NCI-H2107 (cell line): ENCODE data around the gene CCNO.

Experiments used
- DNase-seq: peaks from one replicate; lab custom pipeline; 2025; lab: John Stamatoyannopoulos, UW

CCNO gene

GRCh38 chr5:55232985-55233928 is at the start of gene CCNO:
TSS of gene CCNO (minus strand) at chr5:55233608. CDS start at chr5:55233523, 85 bp downstream.
- peak; percentile 39 for DNase-seq

- no peak for DNase-seq
These were observed 45.4 kb upstream of the CCNO start for GRCh38 chr5:55278778-55279177.

GRCh38 chr5:55276771-55277170 is 43.4 kb upstream of the CCNO start:
- no peak for DNase-seq

- no peak for DNase-seq
These were observed 24.9 kb upstream of the CCNO start for GRCh38 chr5:55258339-55258738.

GRCh38 chr5:55254802-55255201 is 21.4 kb upstream of the CCNO start:
- DNase-seq, result no peak

- DNase-seq, result no peak
These were observed 16.7 kb upstream of the CCNO start for GRCh38 chr5:55250064-55250463.

- DNase-seq, result no peak
These were observed 8.3 kb upstream of the CCNO start for GRCh38 chr5:55241746-55242145.

GRCh38 chr5:55236800-55237199 is 3.4 kb upstream of the CCNO start:
- DNase-seq, result no peak

GRCh38 chr5:55234121-55234700 is 803 bp upstream of the CCNO start:
- no peak for DNase-seq

- no peak for DNase-seq
These were observed 980 bp downstream of the CCNO start for GRCh38 chr5:55232271-55232984.

GRCh38 chr5:55231919-55232270 is 1.5 kb downstream of the CCNO start:
- DNase-seq, result no peak

GRCh38 chr5:55231029-55231918 is 2.1 kb downstream of the CCNO start:
- DNase-seq, result no peak

GRCh38 chr5:55230086-55230629 is 3.2 kb downstream of the CCNO start:
- no peak for DNase-seq

GRCh38 chr5:55227664-55228430 is 5.6 kb downstream of the CCNO start:
- DNase-seq, result no peak

- DNase-seq, result no peak
These were observed 6.3 kb downstream of the CCNO start, which contains the start of gene MCIDAS for GRCh38 chr5:55226934-55227663. TSS of gene MCIDAS (minus strand) at chr5:55227315. CDS start at chr5:55227138, 177 bp downstream.

- DNase-seq, result peak; percentile 14
These were observed 7.1 kb downstream of the CCNO start for GRCh38 chr5:55226027-55226933.

- no peak for DNase-seq
These were observed 8.1 kb downstream of the CCNO start for GRCh38 chr5:55225346-55225745.

- DNase-seq, result no peak
These were observed 9.6 kb downstream of the CCNO start for GRCh38 chr5:55223812-55224240.
